Activated T-cell treated with anti-CD3 and anti-CD28 coated beads for 4 hours (primary cell): ENCODE measurements around the gene ITSN1.

Experiments used
- DNase-seq: peaks from one replicate; pipeline ENCODE4 v3.0.0-alpha.2; 2020

Gene ITSN1

DNA sequence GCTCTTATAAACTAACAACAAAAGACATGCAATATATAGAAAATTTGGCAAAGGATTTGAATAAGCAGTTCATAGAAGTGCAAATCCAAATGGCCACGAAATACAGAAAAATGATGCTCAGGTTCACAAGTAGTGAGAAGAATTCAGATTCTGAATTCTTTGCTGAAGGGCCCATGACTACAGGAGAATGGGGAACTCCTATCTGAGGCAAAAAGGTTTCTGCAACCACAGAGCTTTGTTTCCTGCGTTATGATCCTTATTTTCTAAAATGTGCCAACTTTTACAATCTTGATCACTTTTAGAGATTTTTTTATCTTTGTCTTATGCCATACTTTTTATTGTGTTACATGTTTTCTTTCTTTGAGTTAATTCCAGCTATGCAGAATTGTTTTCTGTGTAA lies 91.3 kb downstream of the ITSN1 start:
- no peak for DNase-seq

DNA sequence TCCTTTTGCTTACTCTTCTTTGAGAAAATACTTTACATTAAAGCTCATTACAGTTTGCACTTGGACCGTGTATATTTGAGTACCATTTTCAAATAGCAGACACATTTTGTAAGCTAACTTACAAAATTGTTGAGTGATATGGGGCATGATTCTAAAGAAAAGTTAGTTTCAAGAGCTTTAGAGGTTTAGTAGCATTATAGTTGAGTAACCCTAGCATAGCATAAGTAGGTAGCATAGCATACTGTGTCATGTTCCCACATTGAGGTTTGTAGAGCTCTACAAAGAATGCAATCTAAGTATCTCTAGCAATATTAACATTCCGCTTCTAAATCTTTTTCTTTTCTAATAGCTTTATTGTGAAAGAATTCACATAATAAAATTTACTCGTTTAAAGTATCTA lies 92.0 kb downstream of the ITSN1 start:
- DNase-seq, result no peak

DNA sequence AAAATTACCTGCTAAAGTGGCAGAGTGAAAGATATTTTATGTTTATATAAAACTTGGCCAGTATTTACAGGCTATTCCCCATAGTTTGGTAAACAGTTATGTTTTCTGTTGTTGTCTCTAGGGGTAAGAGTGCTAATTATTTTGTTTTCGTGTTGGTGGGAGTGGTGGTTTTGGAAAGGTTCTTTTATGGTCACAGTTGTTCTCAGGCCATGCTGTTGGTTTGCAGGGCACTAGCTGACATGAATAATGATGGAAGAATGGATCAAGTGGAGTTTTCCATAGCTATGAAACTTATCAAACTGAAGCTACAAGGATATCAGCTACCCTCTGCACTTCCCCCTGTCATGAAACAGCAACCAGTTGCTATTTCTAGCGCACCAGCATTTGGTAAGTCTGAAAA lies 92.5 kb downstream of the ITSN1 start:
- DNase-seq, result no peak

DNA sequence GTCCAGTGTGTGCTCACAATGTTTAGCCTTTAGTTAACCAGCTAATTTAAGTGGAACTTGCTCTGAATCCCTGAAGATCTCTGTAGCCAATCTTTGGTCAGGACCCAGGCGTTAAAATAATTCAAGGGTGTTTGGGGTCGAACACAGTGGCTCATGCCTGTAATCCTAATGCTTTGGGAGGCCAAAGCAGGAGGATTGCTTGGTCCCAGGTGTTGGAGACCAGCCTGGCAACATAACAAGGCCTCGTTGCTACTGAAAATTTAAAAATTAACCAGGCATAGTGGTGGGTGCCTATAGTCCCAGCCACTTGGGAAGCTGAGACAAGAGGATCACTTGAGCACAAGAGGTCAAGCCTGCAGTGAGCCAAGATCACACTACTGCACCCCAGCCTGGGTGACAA lies 94.3 kb downstream of the ITSN1 start:
- DNase-seq, result no peak

DNA sequence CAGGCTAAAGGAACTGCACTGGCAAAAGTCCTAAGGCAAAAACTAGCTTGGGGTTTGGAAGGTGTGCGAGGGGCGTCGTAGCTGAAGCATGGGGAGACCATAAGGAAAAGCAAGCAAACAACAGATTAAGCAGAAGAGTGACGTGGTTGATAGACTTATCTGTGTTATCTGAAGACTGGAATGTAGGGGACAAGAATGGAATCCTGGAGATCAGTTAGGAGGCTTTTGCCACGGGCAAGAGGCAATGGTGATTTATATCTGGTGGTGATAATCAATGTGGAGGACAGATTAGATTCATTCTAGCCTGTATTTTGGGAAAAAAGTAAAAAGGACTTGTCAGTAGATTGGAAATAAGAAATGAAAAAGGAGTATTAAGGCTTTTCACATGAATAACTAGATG lies 97.4 kb downstream of the ITSN1 start:
- no peak for DNase-seq

DNA sequence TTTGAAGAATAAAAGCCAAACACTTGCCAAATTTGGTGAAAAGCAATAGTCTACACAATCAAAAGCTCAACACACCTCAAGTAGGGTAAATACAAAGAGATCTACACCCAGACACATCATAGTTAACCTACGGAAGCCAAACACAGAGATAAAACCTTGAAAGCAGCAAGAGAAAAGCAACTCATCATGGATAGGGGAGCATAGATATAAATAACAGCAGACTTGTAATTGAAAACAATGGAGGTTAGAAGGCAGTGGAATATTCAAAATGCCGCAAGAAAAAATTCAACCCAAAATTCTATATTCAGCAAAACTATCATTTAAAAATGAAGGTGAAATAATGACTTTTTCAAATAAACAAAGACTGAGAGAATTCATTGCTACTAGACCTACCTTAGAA lies 105.1 kb downstream of the ITSN1 start:
- DNase-seq, result no peak

DNA sequence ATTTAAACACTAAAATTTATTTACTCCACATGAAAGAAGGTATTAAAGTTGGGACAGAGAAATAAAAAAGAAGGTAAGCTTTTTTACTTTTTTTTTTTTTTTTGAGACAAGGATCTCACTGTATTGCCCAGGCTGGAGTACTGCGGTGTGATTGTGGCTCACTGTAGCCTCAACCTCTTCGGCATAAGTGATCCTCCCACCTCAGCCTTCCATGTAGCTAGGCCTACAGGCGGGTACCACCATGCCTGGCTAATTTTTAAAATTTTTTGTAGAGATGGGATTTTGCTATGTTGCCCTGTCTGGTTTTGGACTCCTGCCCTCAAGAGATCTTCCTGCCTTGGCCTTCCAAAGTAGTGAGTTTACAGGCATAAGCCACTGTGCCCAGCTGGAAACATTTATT lies 106.6 kb downstream of the ITSN1 start:
- DNase-seq, result no peak

DNA sequence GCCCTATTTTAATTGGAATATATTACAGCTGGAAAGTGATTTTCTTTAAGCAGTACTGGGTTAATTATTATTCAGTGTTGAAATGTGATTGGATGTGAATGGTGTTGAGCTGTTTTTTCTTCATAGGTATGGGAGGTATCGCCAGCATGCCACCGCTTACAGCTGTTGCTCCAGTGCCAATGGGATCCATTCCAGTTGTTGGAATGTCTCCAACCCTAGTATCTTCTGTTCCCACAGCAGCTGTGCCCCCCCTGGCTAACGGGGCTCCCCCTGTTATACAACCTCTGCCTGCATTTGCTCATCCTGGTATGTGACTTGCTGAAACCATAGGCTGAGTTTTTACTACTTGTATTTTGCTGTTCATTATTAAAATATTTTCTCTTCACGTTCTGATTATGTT lies 107.7 kb downstream of the ITSN1 start:
- no peak for DNase-seq

DNA sequence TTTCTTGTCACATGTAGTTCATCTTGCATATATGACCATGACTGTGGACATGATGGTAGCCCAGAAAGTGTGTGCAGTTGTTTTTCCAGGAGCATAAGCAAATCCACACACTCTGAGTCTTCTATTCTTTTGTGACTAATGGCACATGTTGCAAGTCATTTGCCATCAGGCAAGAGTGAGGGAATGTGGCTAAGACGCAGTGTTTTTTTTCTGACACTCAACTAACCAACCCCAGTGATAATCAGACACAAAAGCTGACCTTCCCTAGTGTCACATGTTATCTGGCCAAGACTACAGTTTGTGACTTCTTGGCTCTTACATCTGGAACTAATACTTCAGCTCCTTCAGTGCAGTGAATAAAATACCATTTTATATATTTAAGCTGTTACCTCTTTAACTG lies 108.8 kb downstream of the ITSN1 start:
- no peak for DNase-seq

DNA sequence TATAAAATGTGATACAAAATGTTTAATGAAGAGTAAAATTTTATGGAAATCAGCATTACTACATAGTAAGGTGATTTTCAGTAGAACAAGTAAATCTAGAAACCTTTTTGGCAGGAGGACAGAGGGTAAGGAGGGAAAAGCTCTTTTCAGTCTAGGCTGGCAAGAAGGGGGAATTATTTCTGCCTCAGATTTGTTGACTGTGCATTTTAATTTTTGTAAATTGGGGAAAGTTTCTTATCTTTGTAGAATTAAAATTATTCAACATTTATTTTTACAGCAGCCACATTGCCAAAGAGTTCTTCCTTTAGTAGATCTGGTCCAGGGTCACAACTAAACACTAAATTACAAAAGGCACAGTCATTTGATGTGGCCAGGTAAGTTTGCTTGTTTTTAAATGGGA lies 109.2 kb downstream of the ITSN1 start:
- no peak for DNase-seq

DNA sequence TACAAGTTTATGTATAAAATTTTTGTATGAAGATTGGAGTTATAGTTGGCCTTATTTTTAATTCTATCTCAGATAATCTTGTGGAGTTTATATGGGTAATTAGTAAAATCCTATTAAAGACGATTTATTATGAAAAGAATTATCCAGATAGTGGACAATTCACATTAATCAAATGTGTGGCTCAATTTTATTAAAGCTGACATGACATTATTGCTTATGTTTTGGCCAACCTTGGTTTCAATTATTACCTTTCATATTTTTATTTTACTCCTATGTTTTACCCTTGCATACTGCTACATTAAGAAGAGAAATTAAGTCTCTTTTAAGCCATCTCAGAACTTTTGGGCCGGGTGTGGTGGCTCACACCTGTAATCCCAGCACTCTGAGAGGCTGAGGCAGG lies 110.0 kb downstream of the ITSN1 start:
- no peak for DNase-seq

DNA sequence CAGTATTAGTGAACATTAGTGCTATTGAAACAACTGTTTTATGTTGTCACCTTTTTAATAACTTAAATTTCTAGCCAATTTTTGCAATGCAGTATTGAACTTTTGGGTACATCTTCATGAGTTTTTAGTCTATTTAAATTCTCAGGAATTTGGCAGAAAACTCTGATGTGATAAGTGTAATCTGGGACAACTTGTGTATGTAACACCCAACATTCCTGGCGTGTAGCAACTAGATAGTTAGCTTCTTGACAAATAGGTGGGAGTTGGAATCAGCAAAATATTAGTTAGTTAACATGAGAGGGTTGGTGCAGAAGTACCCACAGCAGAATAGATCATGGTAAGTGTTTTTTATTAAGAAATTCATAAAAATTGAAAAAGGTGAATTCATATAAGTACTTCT lies 111.6 kb downstream of the ITSN1 start:
- DNase-seq, result no peak

DNA sequence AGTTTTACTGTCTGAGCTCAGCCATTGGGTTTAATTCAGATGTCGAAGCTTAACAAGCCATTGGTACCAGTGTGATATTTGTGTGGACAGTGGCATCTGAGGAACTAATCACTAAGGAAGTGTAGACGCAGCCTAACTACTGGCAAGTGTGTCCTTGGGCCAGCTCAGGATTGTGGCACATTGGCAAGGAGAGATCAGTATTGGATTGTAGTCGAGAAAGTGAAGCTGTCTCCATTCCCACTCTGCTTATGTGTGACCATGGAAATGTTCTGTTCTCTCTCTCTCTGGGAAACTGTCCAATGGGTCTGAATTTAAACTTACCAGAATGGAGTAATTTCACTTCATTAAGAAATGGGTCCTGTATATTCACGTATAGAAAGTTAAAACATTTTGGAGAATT lies 112.2 kb downstream of the ITSN1 start:
- no peak for DNase-seq

DNA sequence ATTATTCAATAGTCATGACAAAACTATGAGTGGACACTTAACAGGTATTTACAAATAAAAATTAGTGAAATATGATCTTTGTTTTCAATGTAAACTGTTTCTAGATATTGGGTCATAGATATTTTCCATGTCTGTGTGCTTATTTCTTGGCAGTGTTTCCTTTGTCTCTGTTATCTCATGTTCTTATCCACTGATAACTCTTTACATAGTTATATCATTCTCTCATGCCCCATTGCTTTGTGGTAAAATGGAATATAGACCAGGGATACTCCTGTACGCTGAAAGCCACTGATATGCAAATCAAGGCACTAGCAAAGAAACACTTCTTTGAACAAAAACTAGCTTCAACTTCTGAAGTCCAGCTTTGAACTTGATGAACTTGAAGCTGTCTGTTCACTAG lies 113.1 kb downstream of the ITSN1 start:
- no peak for DNase-seq

DNA sequence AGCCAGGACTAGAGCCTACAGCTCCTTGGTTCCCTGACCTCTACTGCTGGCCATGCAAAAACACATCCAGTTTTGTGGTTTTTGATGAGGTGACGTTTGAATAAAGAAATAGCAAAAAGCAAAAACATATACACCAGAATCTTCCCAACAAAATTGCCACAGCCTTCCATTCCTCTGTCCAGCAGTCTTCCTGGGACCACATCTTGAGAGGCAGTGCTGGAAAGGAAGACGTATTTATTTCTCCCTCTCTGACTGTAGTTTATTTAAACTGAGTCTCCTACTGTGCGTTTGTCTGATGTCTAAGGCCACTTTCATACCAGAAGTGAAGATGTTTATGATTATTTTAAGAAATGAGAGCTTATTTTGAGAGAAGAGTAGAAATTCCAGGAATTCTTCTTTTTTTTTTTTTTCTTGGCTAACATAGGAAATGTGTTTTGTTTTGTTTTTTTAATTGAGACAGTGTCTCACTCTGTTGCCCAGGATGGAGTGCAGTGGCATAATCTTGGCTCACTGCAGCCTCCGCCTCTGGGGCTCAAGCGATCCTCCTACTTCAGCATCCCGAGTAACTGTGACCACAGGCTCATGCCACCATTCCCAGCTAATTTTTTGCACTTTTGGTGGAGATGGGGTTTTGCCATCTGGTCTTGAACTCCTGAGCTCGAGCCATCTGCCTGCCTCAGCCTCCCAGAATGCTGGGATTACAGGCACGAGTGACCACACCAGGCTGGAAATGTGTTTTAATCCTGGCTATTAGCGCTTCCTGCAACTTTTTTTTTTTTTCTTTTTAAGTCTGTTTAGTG lies 118.5 kb downstream of the ITSN1 start:
- DNase-seq, result no peak

DNA sequence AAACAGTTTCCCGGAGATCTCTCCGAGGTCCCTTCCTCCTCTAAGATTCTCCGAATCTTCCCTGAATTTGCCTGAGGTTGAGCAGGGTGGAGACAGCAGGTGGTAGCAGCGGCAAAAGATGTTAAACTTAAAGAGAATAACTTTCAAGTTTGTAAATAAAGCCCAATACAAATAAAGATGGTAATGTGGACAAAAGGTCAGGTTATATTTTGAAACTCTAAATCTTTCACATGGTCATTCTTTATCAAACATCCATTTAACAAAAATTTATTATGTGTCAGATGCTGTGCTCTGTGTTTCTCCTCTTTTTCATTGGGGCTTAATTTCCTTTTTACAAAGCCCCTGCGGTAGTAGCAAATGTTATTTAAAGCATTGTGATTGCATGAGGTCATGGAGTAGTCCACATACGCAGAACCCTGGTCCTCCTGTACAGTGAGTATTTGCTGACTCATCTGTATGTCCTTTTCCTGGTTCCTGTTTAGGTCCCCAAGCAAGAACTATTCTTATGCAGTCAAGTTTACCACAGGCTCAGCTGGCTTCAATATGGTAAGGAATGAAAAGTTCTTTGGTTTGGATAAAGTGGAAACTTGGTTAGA lies 119.2 kb downstream of the ITSN1 start:
- DNase-seq, result no peak

DNA sequence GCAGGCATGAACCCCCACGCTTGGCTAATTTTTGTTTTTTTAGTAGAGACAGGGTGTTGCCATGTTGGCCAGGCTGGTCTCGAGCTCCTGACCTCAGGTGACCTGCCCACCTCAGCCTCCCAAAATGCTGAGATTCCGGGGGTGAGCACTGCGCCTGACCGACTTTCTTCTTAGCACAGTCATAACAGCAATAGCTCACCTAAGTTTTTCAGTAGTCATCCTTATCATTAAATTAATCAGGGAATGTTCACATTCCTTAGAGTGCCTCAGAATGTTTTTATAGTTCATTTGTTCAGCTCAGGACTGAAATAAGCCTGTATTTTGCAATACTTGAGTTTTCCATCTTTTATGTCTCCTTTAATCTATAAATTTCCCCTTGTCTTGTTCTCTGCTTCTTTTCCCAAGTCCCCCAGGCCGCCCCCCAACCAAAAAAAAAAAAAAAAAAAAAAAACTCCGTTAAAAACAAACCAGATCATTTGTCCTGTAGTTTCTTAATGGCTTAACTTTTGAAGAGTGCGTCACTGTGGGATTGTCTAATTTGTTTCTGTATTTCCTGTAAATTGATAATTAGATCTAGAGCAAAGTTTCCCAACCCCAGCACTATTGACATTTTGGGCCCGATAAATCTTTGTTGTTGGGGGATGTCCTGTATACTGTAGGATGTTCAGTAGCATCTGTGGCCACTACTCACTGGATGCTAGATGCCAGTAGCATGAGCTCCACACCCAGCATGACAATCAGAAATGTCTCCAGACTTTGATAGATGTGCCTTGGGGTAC lies 120.7 kb downstream of the ITSN1 start:
- DNase-seq, result no peak

DNA sequence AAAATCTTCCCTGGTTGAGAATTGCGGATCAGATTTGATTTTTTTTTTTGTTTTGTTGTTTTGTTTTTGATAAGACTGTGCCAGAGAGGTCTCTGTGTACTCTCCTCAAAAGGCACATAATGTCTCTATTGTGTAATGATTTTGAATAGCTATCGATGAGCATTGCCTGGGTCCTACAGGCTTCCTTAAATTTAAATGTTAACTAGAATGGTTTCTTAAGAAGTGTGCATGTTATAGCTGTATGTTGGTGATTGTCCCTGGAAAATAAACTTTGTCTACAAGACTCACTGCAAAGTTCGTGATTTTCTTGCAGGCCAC lies 121.2 kb downstream of the ITSN1 start:
- no peak for DNase-seq

DNA sequence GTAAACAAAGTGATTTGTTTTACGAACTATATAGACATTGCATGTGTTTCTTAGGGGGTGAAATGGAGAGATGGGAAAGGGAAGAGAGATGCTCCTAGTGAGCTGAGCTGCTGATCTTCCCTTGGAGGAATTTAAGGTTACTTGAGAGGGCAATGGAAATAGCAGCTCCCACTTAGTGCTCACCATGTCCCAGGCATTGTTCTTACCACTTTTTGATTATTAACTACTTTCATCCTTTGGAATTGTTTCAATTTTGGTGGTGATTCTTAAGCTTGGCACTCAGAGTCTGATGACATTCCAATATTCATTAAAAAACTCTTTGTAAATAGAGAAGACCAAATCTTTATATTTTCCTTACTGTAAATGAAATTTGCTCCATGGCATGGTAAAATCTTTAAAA lies 124.9 kb downstream of the ITSN1 start:
- DNase-seq, result no peak

DNA sequence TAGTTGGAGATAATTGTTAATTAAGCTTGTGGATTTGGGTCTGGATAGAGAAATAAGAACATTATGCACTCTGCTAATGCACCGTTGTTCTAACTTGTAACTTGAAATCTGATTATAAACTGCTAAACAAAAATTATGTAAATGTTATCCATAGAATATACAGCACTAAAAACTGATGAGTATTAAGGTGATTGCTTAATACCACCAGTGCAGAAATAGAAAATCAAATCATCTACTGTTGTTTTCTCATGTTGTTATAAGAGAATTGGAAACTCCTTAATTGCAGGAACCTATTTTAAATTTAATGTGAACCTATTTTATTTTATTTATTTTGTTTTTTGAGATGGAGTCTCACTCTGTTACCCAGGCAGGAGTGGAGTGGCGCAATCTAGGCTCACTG lies 125.7 kb downstream of the ITSN1 start:
- no peak for DNase-seq

DNA sequence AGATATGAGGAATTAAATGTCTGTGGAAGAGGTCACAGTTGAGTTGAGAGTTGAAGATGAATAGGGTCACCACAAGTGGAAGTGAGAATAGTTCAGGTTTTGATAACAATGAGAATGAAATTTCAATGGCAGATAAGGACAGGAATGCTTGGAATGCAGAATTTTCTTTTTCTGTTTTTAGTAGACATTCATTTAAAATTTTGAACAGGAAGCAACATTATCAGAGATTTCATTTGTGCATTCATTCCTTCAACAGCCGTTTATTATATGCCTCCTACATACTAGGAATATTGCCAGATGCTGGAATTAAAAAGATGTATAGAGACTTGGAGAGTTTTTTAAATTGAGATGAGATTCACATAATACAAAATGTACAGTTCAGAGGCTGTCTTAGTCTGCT lies 126.8 kb downstream of the ITSN1 start:
- DNase-seq, result no peak

DNA sequence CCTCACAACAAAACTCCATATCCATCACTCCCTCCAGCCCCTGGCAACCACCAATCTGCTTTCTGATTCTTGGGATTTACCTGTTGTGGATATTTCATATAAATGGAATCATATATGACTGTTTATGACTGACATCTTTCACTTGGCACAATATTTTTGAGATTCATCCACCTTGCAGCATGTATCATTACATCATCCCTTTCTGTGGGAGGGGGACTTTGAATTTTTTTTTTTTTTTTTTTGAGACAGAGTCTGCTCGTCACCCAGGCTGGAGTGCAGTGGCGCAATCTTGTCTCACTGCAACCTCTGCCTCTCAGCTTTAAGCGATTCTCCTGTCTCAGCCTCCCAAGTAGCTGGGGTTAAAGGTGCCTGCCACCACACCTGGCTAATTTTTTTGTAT lies 128.2 kb downstream of the ITSN1 start:
- DNase-seq, result no peak

DNA sequence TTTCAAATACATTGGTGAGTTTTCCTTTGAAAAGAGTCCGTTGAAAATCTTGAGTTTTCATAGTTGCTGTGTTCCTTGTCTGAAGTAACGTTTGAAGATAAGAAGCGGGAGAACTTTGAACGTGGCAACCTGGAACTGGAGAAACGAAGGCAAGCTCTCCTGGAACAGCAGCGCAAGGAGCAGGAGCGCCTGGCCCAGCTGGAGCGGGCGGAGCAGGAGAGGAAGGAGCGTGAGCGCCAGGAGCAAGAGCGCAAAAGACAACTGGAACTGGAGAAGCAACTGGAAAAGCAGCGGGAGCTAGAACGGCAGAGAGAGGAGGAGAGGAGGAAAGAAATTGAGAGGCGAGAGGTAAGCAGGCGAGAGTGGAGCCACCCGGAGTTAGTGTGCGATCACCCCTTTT lies 129.7 kb downstream of the ITSN1 start:
- no peak for DNase-seq

DNA sequence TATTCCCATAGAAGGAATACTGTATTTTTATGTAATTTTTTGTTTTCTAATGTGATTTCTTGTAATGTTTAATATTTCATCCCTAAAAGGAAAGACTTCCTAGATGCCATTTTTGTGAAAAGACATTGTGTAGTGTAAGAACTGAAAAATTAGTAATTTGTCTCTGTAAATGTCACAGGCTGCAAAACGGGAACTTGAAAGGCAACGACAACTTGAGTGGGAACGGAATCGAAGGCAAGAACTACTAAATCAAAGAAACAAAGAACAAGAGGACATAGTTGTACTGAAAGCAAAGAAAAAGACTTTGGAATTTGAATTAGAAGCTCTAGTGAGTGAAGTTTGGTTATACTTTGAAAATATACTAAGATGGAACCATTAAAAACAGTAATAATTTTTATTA lies 132.2 kb downstream of the ITSN1 start:
- DNase-seq, result no peak
